Stimulated activated CD8-positive, alpha-beta memory T cell treated with anti-CD3 and anti-CD28 coated beads, Interleukin-7, amount 100 ng/mL, for 24 hours (primary cell): ENCODE data around the gene PRKD2.
A peak's percentile ranks its signal among the peaks of the same experiment; 100 is the strongest.
"Not testable (repeated sequence)": the region's sequence is repeated elsewhere in the genome, so short reads cannot be mapped to it uniquely, and the experiment has no call there.

Source experiments
- DNase-seq: peaks from one replicate; pipeline ENCODE4 v3.0.0-alpha.2; 2020; ENCODE audit warnings: low read depth

The PRKD2 gene

DNA sequence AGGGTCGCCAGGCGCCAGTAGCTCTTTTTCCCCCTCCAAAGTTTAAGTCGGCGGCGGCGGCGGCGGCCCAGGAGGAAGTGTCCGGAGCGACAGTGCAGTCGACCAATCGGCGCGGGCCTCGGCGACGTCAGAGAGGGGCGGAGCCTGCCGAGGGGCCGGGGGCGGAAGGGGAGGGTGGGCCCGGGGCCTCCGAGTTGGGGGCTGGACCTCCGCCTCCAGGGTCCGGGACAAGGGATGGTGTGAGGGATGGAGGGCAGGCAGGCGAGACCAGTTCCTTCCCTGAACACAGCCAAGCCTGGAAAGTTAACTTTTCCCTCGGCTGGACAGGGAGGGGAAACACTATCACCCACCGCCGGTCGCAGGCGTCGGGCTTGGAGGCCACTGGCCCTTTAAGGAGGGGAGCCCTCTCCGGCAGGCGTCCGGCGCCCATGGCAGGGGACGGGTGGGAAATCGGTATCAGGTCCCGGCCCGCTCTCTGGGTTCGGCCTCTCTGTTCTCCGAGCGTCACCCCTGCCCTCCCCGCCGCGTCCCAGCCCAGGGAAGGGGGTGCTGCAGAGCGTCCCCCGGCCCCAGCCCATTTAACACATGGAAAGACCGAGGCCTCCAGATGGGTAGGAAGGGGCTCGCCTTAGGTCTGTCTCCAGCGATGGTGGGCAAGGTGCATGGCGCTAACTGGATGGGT lies at the start of gene PRKD2:
PRKD2 (minus strand) TSS at position 81 of the 682 bp plus-strand sequence. CDS start 744 bp downstream, outside the sequence.
- peak; percentile 85 for DNase-seq

DNA sequence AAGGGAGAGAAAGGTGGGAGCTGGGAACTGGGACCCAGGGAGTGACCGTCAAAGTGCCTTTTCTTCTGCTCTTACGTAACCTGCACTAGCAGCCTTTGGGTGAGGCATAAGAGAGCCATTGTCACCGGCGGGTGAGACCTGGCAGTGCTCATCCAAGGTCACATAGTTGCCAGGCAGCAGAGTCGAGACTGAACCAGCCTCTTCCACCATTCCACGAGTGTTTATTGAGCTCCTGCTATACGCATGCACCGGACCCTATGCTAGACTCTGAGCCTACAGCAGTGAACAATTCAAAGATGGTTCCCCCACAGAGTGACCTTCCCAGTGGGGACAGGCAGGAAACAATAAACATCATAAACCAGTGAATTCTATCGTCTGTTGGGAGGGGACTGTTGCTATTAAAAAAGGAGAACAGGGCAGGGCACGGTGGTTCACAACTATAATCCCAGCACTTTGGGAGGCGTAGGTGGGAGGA lies 47.9 kb upstream of the PRKD2 start:
- DNase-seq = no peak

DNA sequence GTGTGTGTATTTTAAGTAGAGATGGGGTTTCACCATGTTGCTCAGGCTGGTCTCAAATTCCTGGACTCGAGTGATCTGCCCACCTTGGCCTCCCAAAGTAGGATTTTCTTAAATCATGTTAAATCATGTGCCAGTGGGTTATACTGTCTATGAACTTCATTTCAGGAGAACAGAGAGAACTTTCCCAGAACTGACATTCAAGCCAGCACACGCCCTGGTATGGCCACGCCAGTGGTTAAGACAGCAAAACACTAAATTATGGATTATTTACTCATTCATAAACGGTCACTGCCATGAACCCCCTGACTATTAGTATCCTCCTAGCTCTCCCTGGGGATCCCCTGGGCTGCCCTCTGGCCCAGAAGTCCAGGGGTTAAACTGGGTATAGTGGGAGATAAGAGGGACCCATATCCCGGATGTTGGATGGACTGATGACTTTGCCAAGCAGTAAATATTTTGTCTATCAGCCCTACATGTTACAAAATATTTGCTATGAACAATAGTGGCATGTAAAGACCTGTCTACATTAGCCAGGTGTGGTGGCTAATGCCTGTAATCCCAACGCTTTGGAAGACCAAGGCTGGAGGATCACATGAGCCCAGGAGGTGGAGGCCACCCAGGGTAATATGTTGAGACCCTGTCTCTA lies 45.5 kb upstream of the PRKD2 start:
- DNase-seq = no peak

DNA sequence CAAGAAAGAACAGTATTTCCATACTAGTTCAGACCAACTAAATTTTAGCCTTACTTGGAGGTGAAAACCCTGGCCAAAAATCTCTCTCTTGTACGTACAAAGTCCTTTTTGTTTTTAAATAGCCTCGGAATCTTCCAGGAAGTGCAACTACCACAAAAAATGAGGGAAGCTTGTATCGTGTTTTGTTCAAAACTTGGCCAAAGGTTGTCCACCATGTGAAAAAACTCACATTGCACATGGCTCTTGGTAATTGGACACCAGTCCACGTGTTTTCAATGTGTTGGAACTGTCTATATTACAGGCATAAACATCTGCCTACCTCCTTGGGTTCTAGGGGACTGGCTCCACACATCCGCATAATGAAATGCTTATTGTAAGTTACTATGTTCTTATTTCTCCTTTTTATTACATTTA lies 44.5 kb upstream of the PRKD2 start:
- no peak for DNase-seq

DNA sequence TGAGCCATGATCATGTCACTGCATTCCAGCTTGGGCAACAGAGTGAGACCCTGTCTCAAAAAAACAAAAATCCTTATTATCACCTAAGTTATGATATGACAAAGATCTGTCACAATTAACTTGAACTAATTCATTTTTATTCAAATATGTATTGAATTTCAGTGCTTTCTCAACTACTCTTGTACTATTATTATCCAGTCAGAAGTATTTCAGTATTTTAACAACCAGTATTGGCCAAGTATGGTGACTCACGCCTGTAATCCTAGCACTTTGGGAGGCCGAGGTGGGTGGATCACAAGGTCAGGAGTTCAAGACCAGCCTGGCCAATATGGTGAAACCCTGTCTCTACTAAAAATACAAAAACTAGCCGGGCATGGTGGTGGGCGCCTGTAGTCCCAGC lies 44.0 kb upstream of the PRKD2 start:
- DNase-seq = not testable (repeated sequence)

DNA sequence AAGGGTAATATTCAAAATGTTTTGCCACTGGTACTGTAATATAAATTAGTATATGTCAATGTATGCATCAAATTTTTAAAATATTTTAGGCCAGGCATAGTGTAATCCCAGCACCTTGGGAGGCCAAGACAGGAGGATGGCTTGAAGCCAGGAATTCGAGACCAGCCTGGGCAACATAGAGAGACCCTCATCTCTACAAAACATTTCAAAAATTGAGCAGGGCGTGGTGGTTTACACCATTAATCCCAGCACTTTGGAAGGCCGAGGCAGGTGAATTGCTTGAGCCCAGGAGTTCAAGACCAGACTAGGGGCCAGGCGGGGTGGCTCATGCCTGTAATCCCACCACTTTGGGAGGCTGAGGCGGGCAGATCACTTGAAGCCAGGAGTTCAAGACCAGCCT lies 43.4 kb upstream of the PRKD2 start:
- no peak for DNase-seq

DNA sequence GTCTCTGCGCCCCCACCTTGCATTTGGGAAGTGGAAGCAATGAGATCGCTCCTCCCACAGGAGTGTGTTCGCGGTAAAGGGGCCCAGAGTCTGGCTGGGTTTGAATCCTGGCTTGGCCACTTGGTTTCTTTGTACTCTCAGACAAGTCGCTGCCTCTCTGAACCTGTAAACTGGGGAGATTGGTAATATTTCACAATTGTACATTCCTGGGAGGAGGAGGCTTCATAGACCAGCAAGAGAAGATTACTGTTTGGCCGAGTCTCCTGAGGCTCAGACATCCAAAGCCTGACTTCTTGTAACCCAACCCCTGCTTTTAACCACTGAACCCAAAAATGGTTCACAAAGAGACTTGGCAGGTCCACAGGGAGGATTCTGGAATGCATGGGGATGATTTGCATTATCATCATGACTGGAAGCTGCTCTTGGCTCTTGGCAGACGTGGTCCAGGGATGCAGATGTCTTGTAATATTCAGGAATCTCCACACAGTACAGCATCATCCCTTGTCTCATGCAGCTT lies 43.0 kb upstream of the PRKD2 start:
- DNase-seq = no peak

DNA sequence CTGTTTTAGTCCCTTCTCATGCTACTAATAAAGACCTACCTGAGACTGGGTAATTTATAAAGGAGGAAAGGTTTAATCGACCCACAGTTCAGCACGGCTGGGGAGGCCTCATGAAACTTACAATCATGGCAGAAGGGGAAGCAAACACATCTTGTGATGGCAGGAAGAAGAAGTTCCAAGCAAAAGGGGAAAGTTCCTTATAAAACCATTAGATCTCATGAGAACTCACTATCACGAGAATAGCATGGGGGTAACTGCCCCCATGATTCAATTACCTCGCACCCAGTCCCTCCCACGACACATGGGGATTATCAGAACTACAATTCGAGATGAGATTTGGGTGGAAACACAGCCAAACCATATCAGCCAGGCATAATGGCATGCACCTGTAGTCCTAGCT lies 42.3 kb upstream of the PRKD2 start:
- no peak for DNase-seq

DNA sequence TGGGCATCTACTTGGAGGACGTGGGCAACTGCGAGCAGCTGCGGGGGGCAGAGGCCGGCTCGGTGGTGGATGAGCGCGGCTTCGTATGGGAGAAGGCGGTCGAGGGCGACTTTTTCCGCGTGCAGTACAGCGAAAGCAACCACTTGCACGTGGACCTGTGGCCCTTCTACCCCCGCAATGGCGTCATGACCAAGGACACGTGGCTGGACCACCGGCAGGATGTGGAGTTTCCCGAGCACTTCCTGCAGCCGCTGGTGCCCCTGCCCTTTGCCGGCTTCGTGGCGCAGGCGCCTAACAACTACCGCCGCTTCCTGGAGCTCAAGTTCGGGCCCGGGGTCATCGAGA lies 39.6 kb upstream of the PRKD2 start:
- DNase-seq = no peak

DNA sequence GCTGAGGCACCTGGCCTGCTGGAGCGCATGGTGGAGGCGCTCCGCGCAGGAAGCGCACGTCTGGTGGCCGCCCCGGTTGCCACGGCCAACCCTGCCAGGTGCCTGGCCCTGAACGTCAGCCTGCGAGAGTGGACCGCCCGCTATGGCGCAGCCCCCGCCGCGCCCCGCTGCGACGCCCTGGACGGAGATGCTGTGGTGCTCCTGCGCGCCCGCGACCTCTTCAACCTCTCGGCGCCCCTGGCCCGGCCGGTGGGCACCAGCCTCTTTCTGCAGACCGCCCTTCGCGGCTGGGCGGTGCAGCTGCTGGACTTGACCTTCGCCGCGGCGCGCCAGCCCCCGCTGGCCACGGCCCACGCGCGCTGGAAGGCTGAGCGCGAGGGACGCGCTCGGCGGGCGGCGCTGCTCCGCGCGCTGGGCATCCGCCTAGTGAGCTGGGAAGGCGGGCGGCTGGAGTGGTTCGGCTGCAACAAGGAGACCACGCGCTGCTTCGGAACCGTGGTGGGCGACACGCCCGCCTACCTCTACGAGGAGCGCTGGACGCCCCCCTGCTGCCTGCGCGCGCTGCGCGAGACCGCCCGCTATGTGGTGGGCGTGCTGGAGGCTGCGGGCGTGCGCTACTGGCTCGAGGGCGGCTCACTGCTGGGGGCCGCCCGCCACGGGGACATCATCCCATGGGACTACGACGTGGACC lies 39.1 kb upstream of the PRKD2 start:
- DNase-seq = no peak

DNA sequence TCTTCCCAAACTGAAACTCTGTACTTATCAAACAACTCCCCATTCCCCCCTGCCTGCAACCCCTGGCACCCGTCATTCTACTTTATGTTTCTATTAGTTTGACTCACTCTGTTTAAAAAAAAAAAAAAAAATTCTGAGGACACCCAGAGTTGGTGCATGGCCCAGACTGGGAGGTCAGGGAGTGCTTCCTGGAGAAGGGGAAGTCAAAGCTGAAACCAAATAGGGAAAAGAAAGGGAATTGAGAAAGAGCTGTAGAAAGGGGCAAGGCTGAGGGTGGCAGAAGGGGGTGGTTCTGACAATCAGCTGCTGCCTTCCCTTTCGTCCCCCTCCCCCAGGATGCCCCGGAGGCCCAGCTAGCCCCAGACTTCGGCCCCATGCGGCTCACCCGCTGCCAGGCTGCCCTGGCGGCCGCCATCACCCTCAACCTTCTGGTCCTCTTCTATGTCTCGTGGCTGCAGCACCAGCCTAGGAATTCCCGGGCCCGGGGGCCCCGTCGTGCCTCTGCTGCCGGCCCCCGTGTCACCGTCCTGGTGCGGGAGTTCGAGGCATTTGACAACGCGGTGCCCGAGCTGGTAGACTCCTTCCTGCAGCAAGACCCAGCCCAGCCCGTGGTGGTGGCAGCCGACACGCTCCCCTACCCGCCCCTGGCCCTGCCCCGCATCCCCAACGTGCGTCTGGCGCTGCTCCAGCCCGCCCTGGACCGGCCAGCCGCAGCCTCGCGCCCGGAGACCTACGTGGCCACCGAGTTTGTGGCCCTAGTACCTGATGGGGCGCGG lies 38.4 kb upstream of the PRKD2 start:
- no peak for DNase-seq

DNA sequence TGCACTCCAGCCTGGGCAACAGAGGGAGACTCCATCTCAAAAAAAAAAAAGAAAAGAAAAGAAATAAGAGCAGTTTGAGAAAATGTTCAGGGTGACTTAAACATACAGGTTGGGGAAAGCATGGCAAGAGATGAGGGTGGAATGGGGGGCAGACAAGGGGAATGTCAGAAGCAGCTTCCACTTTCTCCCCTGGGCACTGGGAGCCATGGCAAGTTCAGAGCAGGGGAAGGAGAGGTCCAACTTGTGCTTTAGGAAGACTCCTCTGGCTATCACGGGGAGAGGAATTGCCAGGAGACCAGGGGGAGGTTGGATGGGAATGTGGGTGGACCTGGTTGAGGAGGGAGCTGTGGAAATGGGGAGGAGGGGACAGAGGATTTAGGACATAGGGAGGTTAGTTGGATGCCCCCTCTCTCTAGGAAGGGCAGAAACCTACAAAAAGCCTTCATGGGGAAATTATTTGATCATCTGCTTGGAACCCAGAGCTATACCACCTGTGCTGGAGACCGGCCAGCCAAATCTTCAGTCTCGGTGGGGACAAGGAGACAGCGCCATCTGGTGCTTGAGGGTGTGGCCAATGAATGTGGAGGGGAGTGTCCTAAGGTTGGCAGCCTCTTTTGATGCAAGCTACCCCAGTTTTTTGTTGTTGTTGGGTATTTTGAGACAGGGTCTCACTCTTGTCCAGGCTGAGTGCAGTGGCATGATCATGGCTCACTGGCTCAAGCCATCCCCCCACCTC lies 36.7 kb upstream of the PRKD2 start:
- peak; percentile 30 for DNase-seq

DNA sequence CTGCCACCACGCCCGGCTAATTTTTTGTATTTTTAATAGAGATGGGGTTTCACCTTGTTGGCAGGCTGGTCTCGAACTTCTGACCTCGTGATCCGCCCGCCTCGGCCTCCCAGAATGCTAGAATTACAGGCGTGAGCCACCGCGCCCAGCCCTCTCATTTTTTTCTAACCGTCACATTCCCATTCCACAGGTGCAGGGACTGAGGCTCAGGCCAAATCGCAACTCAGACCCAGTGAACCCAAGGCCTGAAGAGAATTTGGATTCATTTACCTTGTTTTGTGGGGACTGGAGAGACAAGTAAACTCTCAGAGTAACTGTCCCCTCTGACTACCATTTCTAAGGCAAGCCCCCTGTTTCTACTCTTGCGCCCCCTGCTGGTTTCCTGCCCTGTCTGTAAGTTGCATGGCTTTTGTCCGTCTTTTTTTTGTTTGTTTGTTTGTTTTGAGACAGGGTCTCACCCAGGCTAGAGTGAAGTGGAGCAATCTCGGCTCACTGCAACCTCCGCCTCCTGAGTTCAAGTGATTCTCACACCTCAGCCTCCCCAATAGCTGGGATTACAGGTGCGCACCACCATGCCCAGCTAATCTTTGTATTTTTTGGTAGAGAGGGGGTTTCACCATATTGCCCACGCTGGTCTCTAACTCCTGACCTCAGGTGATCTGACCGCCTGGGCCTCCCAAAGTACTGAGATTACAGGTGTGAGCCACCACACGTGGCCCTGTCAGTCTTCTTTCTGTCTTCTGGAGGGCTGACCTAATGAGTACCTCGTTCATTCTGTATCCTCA lies 31.6 kb upstream of the PRKD2 start:
- DNase-seq = peak; percentile 73

DNA sequence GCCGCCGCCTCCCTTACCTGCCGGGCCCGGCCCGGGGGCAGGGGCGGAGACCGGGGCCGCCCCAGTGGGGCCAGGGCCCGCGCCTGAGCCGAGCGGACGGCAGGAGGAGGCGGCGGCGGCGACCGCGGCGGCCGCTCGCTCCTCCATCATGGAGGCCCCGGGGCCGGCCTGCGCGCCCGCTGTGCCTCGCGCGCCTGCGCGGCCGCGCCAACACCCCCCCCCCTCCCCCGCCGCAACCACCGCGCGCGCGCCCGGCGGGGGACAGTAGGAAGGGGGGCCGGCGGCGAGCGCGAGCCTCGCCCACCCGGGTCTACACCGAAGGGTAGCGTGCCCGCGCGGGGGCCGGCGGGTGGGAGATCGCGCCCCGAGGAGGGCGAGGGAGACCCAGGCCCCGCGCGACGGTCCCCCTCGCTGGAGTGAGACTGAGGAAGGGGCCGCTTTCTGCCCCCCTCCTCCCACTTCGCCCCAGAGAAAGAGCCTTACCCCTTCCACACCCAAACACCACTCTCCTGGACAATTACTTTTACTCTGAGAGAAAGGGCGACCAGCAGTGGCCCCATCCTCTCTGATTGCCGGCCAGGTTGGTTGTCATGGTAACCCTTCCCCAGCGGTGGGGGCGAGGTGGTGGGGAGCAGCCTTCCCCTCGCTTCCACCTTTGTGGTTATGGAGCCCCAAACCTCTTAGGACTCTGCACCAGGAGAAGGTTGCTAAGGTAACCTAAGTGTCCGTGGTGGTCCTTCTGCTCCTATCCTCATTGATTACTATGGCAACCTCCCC lies 29.6 kb upstream of the PRKD2 start, which contains the start of gene STRN4:
STRN4 (minus strand) TSS at position 170 of the 777 bp plus-strand sequence; CDS start at position 150, 20 bp downstream.
- DNase-seq = no peak

DNA sequence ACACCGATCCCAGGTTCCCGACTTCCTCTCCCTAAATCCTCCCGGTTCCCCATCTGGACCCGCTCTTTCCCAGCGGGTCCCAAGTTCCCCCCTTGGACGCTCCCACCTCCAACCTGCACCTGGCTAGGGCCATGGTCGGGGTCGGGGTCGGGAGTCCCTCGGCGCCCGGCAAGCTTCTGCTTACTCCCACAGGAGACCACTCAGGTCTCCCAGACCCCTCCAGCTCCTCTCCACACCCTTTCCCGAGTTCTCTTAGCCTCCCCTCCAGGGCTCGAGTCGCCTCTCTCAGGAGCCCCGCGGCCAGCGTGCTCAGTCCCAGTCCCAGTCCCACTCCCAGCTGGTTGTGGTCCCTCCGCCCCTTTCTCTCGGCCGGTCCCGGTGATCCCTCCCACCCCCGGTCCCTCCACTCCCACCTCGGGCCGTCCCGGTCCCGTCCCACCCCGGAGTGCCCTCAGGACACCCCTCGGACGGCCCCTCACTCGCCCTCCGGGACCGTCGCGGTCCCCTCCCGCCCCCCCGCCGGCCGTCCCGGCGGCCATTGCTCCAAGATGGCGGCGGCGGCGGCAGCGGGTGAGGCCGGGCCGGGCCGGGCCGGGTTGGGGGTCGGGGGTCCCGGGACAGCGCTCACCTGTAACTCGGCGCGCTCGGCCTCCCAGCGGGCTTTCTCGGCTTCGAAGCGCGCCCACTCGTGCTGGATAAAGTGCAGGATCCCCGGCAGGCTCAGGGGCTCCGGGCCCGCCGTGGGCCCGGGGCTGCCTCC lies 28.8 kb upstream of the PRKD2 start, which contains the start of gene FKRP:
FKRP (plus strand) TSS at position 537 of the 760 bp plus-strand sequence. CDS start 9,394 bp downstream, outside the sequence.
- no peak for DNase-seq

DNA sequence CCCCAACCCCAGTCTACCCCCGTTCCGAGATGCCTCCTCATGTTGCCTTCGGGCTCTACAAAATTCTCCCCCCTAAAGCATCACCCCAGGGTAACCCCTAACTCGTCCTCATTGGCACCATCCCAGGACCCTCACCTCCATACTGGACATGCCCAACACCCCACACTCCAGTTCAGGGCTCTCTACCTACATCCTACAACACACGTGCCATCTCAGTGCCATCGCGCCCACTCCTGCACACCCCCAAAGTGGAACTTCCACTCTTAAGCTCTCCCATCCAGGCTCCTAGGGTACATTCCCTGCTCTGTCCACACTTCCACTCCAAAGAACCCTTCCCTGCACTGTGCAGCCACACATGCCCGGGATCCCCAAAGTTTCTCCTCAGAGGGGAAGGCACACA lies 28.1 kb upstream of the PRKD2 start:
- no peak for DNase-seq

DNA sequence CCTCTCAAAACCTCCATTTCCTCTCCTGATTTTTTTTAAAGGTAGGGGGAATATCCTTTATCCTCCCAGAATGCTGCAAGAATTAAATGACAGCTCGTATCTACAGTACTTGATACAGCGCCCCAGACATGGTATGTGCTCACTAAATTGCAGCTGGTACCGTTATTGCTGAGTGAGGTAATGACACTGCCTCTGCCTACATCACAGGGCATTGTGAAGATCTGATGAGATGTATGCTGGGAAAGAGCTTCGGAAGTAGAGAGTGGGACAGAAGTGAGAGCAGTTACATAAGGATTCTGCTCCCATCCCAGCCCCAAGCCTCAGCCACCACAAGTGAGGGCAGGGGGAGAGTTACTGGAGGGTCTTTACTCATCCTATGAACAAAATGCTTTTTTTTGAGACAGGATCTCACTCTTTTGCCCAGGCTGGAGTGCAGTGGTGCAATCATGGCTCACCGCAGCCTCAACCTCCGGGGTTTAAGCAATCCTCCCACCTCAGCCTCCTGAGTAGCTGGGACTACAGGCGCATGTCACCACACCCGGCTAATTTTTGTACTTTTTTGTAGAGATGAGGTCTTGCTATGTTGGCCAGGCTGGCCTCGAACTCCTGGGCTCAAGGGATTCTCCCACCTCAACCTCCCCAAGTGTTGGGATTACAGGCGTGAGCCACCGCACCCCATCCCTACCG lies 27.2 kb upstream of the PRKD2 start:
- no peak for DNase-seq

DNA sequence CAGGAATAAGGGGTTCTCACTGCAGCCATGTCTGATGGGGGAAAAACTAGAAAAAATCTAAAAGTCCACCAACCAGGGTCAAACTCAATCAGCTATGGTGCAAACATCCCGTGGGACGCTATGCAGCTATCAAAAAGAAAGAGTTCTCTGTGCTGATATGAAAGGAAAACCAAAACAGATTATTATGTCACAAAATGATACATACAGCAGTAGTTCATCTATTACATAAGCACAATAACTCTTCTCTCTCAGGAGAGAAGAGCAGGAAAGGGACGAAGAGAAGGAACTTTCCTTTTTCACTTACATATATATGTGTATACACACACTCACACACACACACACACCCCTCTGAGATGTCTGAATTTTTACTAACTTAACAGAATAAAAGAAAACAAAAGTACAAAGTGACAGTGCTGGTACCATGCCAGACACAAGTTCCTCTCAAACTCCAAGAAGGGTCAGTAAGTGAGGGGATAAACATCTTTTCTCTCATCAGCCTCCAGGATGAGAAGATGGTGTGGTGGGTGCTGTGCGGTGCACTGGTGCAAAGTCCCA lies 26.1 kb upstream of the PRKD2 start:
- no peak for DNase-seq
